ENCODE measurements around the gene VAV2.
A peak's percentile ranks its signal among the peaks of the same experiment; 100 is the strongest.

The VAV2 gene

GRCh38 chr9:133761641-133762248 lies 230.4 kb downstream of the VAV2 start:
- Histone ChIP-seq H2AFZ (ENCODE audit: low read length) (no peak overlapping the region), H3K27me3 (ENCODE audit: control insufficient read depth in 3 of 3, insufficient read depth in 3 of 3, low read depth in 1 of 3, low read length in 3 of 3) (no peaks in the 10 kb centered on the region), H2BK12ac (ENCODE audit: low read length) (no peak overlapping the region), H2BK120ac (ENCODE audit: low read depth, low read length) (no peak overlapping the region), H3K14ac (ENCODE audit: low read length) (no peak overlapping the region), H3K23ac (ENCODE audit: low read depth, low read length, poor library complexity) (no peak overlapping the region), H2AK5ac (ENCODE audit: low read depth, low read length) (no peak overlapping the region), H3K9ac (ENCODE audit: low read depth, low read length, poor library complexity) (no peak overlapping the region), H4K91ac (ENCODE audit: low read depth, low read length, poor library complexity) (no peak overlapping the region), H3K4me3 (ENCODE audit: low read length in 2 of 2) (no peak overlapping the region), H3K79me1 (ENCODE audit: low read depth, low read length) (peaks cover 3% of the 10 kb centered on the region), H3K9me3 (replicated peaks in 1 of 2; ENCODE audit: control insufficient read depth in 2 of 2, insufficient read depth in 1 of 2, low read depth in 1 of 2, low read length in 2 of 2) (peaks cover 1 to 8% of the 10 kb centered on the region in 2 donors), H3K18ac (ENCODE audit: low read length) (no peak overlapping the region), H2BK15ac (ENCODE audit: low read length) (no peak overlapping the region), H3K4me1 (ENCODE audit: control insufficient read depth in 2 of 2, insufficient read depth in 1 of 2, low read depth in 1 of 2, low read length in 2 of 2) (no peaks in the 10 kb centered on the region), H2BK5ac (ENCODE audit: low read length) (no peak overlapping the region), H3K4ac (ENCODE audit: low read length) (no peak overlapping the region), H3K36me3 (replicated peaks in 1 of 2; ENCODE audit: control insufficient read depth in 2 of 2, insufficient read depth in 2 of 2, low read length in 2 of 2) (peaks cover 11 to 65% of the 10 kb centered on the region in 2 donors), H3K27ac (replicated peaks; ENCODE audit: low read length) (no peak overlapping the region), H3K4me2 (ENCODE audit: insufficient read depth, low read length, poor library complexity, severe bottlenecking) (no peak overlapping the region), H4K8ac (ENCODE audit: low read depth, low read length) (no peak overlapping the region)
- no peak for DNase-seq (ENCODE audit: low spot score)
- WGBS, 2 donors (ENCODE audit: extremely low coverage in 2 of 2, insufficient read length in 2 of 2, insufficient replicate concordance in 1 of 2) = no CpG with 5 or more reads among the region's 11 CpGs

- no peaks in the 10 kb centered on the region for H3K4me1 ChIP-seq (ENCODE audit: control insufficient read depth in 2 of 2, insufficient read depth in 1 of 2, low read depth in 1 of 2, low read length in 2 of 2)
- H4K91ac ChIP-seq (ENCODE audit: low read depth, low read length, poor library complexity) = no peak overlapping the region
- DNase-seq (ENCODE audit: low spot score) = no peak
- H3K4me3 ChIP-seq (ENCODE audit: low read length in 2 of 2) = no peak overlapping the region
- H3K9me3 ChIP-seq (replicated peaks in 1 of 2; ENCODE audit: control insufficient read depth in 2 of 2, insufficient read depth in 1 of 2, low read depth in 1 of 2, low read length in 2 of 2) = peaks cover 1 to 7% of the 10 kb centered on the region in 2 donors
- peaks cover 11 to 56% of the 10 kb centered on the region in 2 donors for H3K36me3 ChIP-seq (replicated peaks in 1 of 2; ENCODE audit: control insufficient read depth in 2 of 2, insufficient read depth in 2 of 2, low read length in 2 of 2)
- H3K14ac ChIP-seq (ENCODE audit: low read length) = no peak overlapping the region
- no peak overlapping the region for H3K4me2 ChIP-seq (ENCODE audit: insufficient read depth, low read length, poor library complexity, severe bottlenecking)
- no peak overlapping the region for H2AFZ ChIP-seq (ENCODE audit: low read length)
- no peak overlapping the region for H2BK5ac ChIP-seq (ENCODE audit: low read length)
- H3K27ac ChIP-seq (replicated peaks; ENCODE audit: low read length) = no peak overlapping the region
- no peak overlapping the region for H3K9ac ChIP-seq (ENCODE audit: low read depth, low read length, poor library complexity)
- H3K23ac ChIP-seq (ENCODE audit: low read depth, low read length, poor library complexity) = no peak overlapping the region
- no peak overlapping the region for H4K8ac ChIP-seq (ENCODE audit: low read depth, low read length)
- no peak overlapping the region for H2BK12ac ChIP-seq (ENCODE audit: low read length)
- no peak overlapping the region for H3K4ac ChIP-seq (ENCODE audit: low read length)
- H2BK120ac ChIP-seq (ENCODE audit: low read depth, low read length) = no peak overlapping the region
- H2BK15ac ChIP-seq (ENCODE audit: low read length) = no peak overlapping the region
- H3K79me1 ChIP-seq (ENCODE audit: low read depth, low read length) = peaks cover 3% of the 10 kb centered on the region
- no peak overlapping the region for H2AK5ac ChIP-seq (ENCODE audit: low read depth, low read length)
- H3K27me3 ChIP-seq (ENCODE audit: control insufficient read depth in 3 of 3, insufficient read depth in 3 of 3, low read depth in 1 of 3, low read length in 3 of 3) = no peaks in the 10 kb centered on the region
- H3K18ac ChIP-seq (ENCODE audit: low read length) = no peak overlapping the region
- no CpG with 5 or more reads among the region's 11 CpGs for WGBS, 2 donors (ENCODE audit: extremely low coverage in 2 of 2, insufficient read length in 2 of 2, insufficient replicate concordance in 1 of 2)
Measured at GRCh38 chr9:133760713-133761290, 231.3 kb downstream of the VAV2 start.

- no peak for DNase-seq (ENCODE audit: low spot score)
Measured at GRCh38 chr9:133759946-133760345, 232.2 kb downstream of the VAV2 start.

GRCh38 chr9:133759146-133759900 lies 232.8 kb downstream of the VAV2 start:
- Histone ChIP-seq H4K8ac (ENCODE audit: low read depth, low read length) (no peak overlapping the region), H2BK120ac (ENCODE audit: low read depth, low read length) (no peak overlapping the region), H3K23ac (ENCODE audit: low read depth, low read length, poor library complexity) (no peak overlapping the region), H3K4me2 (ENCODE audit: insufficient read depth, low read length, poor library complexity, severe bottlenecking) (no peak overlapping the region), H2AK5ac (ENCODE audit: low read depth, low read length) (no peak overlapping the region), H3K9me3 (replicated peaks in 1 of 2; ENCODE audit: control insufficient read depth in 2 of 2, insufficient read depth in 1 of 2, low read depth in 1 of 2, low read length in 2 of 2) (peaks cover under 1 to 7% of the 10 kb centered on the region in 2 donors), H3K4me3 (ENCODE audit: low read length in 2 of 2) (no peak overlapping the region), H3K79me1 (ENCODE audit: low read depth, low read length) (peaks cover 3% of the 10 kb centered on the region), H2AFZ (ENCODE audit: low read length) (no peak overlapping the region), H3K27ac (replicated peaks; ENCODE audit: low read length) (no peak overlapping the region), H2BK12ac (ENCODE audit: low read length) (no peak overlapping the region), H4K91ac (ENCODE audit: low read depth, low read length, poor library complexity) (no peak overlapping the region), H3K4ac (ENCODE audit: low read length) (no peak overlapping the region), H3K27me3 (ENCODE audit: control insufficient read depth in 3 of 3, insufficient read depth in 3 of 3, low read depth in 1 of 3, low read length in 3 of 3) (no peaks in the 10 kb centered on the region), H3K4me1 (ENCODE audit: control insufficient read depth in 2 of 2, insufficient read depth in 1 of 2, low read depth in 1 of 2, low read length in 2 of 2) (no peaks in the 10 kb centered on the region), H2BK5ac (ENCODE audit: low read length) (no peak overlapping the region), H3K14ac (ENCODE audit: low read length) (no peak overlapping the region), H3K18ac (ENCODE audit: low read length) (no peak overlapping the region), H3K9ac (ENCODE audit: low read depth, low read length, poor library complexity) (no peak overlapping the region), H3K36me3 (replicated peaks in 1 of 2; ENCODE audit: control insufficient read depth in 2 of 2, insufficient read depth in 2 of 2, low read length in 2 of 2) (peaks cover 9 to 41% of the 10 kb centered on the region in 2 donors), H2BK15ac (ENCODE audit: low read length) (no peak overlapping the region)
- WGBS, 2 donors (ENCODE audit: extremely low coverage in 2 of 2, insufficient read length in 2 of 2, insufficient replicate concordance in 1 of 2) = no CpG with 5 or more reads among the region's 32 CpGs
- no peak for DNase-seq (ENCODE audit: low spot score)

More at GRCh38 chr9:133759946-133760345, 232.2 kb downstream of the VAV2 start:
- no CpG with 5 or more reads among the region's 11 CpGs for WGBS, 2 donors (ENCODE audit: extremely low coverage in 2 of 2, insufficient read length in 2 of 2, insufficient replicate concordance in 1 of 2)
- peaks cover 3% of the 10 kb centered on the region for H3K79me1 ChIP-seq (ENCODE audit: low read depth, low read length)
- H2BK15ac ChIP-seq (ENCODE audit: low read length) = no peak overlapping the region
- H4K91ac ChIP-seq (ENCODE audit: low read depth, low read length, poor library complexity) = no peak overlapping the region
- peak overlapping the region; percentile 42 for H2AK5ac ChIP-seq (ENCODE audit: low read depth, low read length)
- peaks cover 9 to 47% of the 10 kb centered on the region in 2 donors for H3K36me3 ChIP-seq (replicated peaks in 1 of 2; ENCODE audit: control insufficient read depth in 2 of 2, insufficient read depth in 2 of 2, low read length in 2 of 2)
- H3K9me3 ChIP-seq (replicated peaks in 1 of 2; ENCODE audit: control insufficient read depth in 2 of 2, insufficient read depth in 1 of 2, low read depth in 1 of 2, low read length in 2 of 2) = peaks cover 0 to 4% of the 10 kb centered on the region in 2 donors
- H2AFZ ChIP-seq (ENCODE audit: low read length) = no peak overlapping the region
- no peaks in the 10 kb centered on the region for H3K27me3 ChIP-seq (ENCODE audit: control insufficient read depth in 3 of 3, insufficient read depth in 3 of 3, low read depth in 1 of 3, low read length in 3 of 3)
- H3K14ac ChIP-seq (ENCODE audit: low read length) = no peak overlapping the region
- H3K27ac ChIP-seq (replicated peaks; ENCODE audit: low read length) = no peak overlapping the region
- H3K4ac ChIP-seq (ENCODE audit: low read length) = no peak overlapping the region
- no peak overlapping the region for H3K4me3 ChIP-seq (ENCODE audit: low read length in 2 of 2)
- no peak overlapping the region for H3K4me2 ChIP-seq (ENCODE audit: insufficient read depth, low read length, poor library complexity, severe bottlenecking)
- H3K23ac ChIP-seq (ENCODE audit: low read depth, low read length, poor library complexity) = no peak overlapping the region
- H2BK12ac ChIP-seq (ENCODE audit: low read length) = no peak overlapping the region
- peak overlapping the region; percentile 44 for H3K9ac ChIP-seq (ENCODE audit: low read depth, low read length, poor library complexity)
- H4K8ac ChIP-seq (ENCODE audit: low read depth, low read length) = no peak overlapping the region
- H2BK120ac ChIP-seq (ENCODE audit: low read depth, low read length) = no peak overlapping the region
- H2BK5ac ChIP-seq (ENCODE audit: low read length) = no peak overlapping the region
- H3K4me1 ChIP-seq (ENCODE audit: control insufficient read depth in 2 of 2, insufficient read depth in 1 of 2, low read depth in 1 of 2, low read length in 2 of 2) = no peaks in the 10 kb centered on the region
- H3K18ac ChIP-seq (ENCODE audit: low read length) = peak overlapping the region; percentile 80

Measured in neuronal stem cell (in vitro differentiated cells).